LNCAP (cell line): ENCODE results near the gene SHBG.

Source experiments
- TF ChIP-seq, protein P1 (sequence below): fragments of 450-650 bp; IDR thresholded peaks from 2 replicates; pipeline ENCODE4 v1.5.1; 2017; ENCODE audit warnings: mild to moderate bottlenecking

The SHBG gene

DNA sequence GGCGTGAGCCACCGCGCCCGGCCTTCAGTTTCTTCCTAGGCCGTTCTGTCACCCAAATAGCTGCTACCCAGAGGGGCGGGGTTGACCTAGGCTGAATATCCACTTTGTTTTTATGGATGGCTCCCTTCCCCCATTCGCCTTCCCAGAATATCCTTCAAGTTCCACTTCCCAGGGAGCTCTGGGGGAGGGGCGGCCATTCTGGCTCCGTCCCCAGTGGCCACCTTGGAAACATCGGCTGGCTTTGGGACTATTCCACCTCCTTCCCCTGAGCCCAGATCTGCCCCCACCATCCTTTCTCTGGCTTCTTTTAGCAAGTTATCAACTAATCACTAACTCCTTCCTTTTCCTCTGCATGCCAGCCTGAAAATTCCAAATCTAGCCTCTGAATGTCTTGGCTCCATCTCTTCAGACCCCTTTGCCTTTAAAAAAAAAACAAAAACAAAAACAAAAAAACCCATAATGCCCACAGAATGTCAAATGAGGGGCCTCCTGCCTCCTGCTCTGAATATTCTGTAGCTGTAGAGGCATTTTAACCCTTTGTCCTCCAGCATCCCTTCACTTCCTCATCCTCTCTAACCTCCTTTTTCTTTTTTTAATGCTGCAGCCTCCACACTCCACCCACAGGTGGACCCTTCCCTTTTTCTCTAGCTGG lies 27.1 kb downstream of the SHBG start:
- TF ChIP-seq, protein P1, sequence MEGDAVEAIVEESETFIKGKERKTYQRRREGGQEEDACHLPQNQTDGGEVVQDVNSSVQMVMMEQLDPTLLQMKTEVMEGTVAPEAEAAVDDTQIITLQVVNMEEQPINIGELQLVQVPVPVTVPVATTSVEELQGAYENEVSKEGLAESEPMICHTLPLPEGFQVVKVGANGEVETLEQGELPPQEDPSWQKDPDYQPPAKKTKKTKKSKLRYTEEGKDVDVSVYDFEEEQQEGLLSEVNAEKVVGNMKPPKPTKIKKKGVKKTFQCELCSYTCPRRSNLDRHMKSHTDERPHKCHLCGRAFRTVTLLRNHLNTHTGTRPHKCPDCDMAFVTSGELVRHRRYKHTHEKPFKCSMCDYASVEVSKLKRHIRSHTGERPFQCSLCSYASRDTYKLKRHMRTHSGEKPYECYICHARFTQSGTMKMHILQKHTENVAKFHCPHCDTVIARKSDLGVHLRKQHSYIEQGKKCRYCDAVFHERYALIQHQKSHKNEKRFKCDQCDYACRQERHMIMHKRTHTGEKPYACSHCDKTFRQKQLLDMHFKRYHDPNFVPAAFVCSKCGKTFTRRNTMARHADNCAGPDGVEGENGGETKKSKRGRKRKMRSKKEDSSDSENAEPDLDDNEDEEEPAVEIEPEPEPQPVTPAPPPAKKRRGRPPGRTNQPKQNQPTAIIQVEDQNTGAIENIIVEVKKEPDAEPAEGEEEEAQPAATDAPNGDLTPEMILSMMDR: no peak

DNA sequence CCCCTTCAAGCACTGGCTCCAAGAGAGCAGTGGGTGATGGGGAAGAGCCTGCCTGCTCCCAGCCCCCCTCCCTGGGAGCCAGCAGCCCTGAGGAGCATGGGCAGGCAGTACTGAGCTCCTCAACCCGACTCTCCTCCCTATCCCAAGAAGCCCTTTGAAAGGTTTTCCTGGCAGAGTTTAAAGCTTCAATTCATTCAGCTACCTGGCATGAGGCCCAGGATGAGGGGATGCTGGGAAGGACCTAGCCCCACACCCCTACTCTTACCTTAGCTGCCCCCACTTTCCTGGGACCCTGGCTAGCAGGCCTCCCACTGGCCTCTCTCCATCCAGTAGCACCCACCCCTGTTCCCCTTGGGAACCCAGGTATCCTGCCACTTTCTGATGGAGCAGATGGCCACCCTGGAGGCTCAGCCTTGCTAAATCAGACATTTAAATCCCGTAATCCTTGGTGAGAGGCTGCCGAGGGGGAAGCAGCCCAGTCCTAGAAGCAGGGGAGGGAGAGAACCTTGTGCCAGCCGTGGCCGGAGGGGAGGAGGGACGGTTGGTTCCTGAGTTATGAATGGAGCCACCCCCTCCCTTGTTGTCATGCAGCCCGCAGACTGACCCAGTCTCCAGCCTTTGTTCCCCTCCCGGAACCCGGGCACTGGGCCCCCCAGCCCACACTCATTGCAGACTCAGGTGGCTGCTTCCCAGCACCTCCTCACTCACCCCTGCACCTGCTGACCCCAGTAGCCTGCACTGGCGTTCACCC lies 37.9 kb downstream of the SHBG start:
- TF ChIP-seq, protein P1: no peak

DNA sequence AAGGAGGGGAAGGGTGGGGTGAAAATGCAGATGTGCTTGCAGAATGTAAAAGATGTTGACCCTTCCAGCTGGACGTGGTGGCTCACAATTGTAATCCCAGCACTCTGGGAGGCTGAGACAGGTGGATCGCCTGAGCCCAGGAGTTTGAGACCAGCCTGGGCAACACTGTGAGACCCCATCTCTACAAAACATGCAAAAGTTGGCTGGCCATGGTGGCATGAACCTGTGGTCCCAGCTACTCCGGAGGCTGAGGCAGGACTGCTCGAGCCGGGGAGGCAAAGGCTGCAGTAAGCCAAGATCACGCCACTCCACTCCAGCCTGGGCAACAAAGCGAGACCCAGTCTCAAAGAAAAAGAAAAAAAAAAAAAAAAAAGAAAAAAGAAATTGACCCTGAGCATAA lies 38.5 kb downstream of the SHBG start:
- TF ChIP-seq, protein P1: no peak

DNA sequence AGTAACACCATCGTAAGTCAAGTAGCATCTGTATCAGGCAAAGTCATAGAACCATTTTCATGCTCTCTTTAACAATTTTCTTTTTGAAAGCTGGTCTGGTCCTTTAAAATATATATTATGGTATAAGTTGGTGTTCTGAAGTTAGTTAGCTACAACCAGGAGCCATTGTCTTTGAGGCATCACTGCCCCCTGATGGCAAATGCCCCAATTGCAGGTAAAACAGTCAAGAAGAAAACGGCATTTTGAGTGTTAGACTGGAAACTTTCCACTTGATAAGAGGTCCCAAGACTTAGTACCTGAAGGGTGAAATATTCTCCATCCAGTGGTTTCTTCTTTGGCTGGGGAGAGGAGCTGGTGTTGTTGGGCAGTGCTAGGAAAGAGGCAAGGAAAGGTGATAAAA lies 43.3 kb downstream of the SHBG start:
- TF ChIP-seq, protein P1: peak; percentile 67

DNA sequence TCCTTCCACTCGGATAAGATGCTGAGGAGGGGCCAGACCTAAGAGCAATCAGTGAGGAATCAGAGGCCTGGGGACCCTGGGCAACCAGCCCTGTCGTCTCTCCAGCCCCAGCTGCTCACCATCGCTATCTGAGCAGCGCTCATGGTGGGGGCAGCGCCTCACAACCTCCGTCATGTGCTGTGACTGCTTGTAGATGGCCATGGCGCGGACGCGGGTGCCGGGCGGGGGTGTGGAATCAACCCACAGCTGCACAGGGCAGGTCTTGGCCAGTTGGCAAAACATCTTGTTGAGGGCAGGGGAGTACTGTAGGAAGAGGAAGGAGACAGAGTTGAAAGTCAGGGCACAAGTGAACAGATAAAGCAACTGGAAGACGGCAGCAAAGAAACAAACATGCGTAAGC lies 45.0 kb downstream of the SHBG start:
- TF ChIP-seq, protein P1: no peak

DNA sequence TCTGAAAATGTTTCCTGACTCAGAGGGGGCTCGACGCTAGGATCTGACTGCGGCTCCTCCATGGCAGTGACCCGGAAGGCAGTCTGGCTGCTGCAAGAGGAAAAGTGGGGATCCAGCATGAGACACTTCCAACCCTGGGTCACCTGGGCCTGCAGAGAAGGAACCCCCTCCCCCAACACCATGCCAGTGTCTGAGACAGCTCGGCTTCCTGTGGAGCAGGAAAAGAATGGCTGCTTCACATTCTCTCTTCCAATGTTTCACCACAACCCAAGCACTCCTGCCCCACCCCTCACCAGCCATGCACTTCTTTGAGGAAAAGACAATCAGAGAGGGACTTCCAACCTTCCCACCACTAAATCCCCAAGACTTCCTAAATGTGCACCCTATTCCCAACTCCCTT lies 46.6 kb downstream of the SHBG start:
- TF ChIP-seq, protein P1: no peak

DNA sequence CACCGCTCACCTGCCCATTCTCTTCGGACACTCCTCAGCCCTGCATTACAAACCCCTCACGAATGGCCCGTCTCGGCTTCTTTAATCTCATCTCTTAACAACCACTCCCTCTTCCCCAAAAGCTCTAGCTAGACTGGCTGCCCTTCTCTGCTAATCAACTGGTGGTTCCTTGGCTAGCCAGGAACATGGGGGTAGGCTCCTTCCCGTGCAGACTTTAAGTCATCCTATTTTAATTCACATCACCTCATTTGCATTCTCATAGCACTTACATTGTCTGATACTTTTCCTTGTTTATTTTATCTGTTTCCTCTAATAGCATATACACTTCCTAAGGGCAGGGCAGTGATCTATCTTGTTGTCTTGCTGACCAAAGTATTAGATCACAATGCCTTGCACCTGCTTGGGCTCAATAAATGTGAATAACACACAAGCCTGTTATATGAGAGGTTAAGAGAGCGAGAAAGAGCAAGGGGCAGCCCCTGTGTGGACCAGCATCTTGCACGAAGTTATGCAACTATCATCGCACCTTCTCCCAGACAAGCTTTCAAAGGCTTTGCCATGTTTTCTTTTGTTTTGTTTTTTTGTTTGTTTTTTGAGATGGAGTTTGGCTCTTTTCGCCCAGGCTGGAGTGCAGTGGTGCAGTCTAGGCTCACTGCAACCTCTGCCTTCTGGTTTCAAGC lies 47.6 kb downstream of the SHBG start:
- TF ChIP-seq, protein P1: no peak
